ENCODE data around the gene SPATA46. TPM values are rescaled to one million over a fixed set of nuclear protein-coding genes. Genes with fewer than 3 reads are reported as not detected.
A peak's percentile ranks its signal among the peaks of the same experiment; 100 is the strongest.

The SPATA46 gene
- total and polyA plus RNA-seq, 9 of the 15 experiments (the other 6 are each of a cell fraction or from before 2014, with no cell fraction given): 0.04 to 0.11 TPM; not detected in 7

- TF ChIP-seq, protein P1, sequence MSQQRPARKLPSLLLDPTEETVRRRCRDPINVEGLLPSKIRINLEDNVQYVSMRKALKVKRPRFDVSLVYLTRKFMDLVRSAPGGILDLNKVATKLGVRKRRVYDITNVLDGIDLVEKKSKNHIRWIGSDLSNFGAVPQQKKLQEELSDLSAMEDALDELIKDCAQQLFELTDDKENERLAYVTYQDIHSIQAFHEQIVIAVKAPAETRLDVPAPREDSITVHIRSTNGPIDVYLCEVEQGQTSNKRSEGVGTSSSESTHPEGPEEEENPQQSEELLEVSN (IDR thresholded peaks at IDR 0.05; ENCODE audit: borderline replicate concordance in 1 of 2, extremely low read depth in 1 of 2, insufficient read depth in 1 of 2, insufficient read length in 1 of 2, low read depth in 1 of 2, low read length in 1 of 2, poor library complexity in 1 of 2, severe bottlenecking in 1 of 2): peak in 1 of 2 experiments; percentile 11
- TF ChIP-seq CBFA2T3 (IDR thresholded peaks at IDR 0.05) (no peak), SAFB (IDR thresholded peaks at IDR 0.05; ENCODE audit: borderline replicate concordance, low read depth, low read length) (no peak), ZKSCAN8 (CRISPR knock-in tag; IDR thresholded peaks at IDR 0.05) (no peak), SMAD1 (IDR thresholded peaks at IDR 0.05; ENCODE audit: low read depth, low read length, partially characterized antibody) (no peak), RAD21 (CRISPR knock-in tag; conservative IDR thresholded peaks at IDR 0.05 in 1 of 2, IDR thresholded peaks at IDR 0.05 in 1 of 2) (peak in 1 of 2 experiments; percentile 15; a peak in 2 of 4 replicates), ZKSCAN1 (IDR thresholded peaks at IDR 0.05; ENCODE audit: low read depth, low read length) (no peak), RNF2 (IDR thresholded peaks at IDR 0.05) (no peak), ZNF77 (CRISPR knock-in tag; IDR thresholded peaks at IDR 0.05) (no peak)
- TF ChIP-seq, protein P2, sequence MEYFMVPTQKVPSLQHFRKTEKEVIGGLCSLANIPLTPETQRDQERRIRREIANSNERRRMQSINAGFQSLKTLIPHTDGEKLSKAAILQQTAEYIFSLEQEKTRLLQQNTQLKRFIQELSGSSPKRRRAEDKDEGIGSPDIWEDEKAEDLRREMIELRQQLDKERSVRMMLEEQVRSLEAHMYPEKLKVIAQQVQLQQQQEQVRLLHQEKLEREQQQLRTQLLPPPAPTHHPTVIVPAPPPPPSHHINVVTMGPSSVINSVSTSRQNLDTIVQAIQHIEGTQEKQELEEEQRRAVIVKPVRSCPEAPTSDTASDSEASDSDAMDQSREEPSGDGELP (CRISPR knock-in tag; IDR thresholded peaks at IDR 0.05; ENCODE audit: borderline replicate concordance): no peak
Measured at GRCh38 chr1:162412002-162412401, 35.3 kb upstream of the SPATA46 start, which contains the start of gene SH2D1B (continued).
